Stimulated activated CD8-positive, alpha-beta memory T cell treated with anti-CD3 and anti-CD28 coated beads, Interleukin-12 subunit alpha, Interleukin-12 subunit beta, amount 100 ng/mL, for 1 hour (primary cell): ENCODE measurements around the gene SLC1A4.
"Not testable (repeated sequence)": the region's sequence is repeated elsewhere in the genome, so short reads cannot be mapped to it uniquely, and the experiment has no call there.

Experiments used
- DNase-seq: peaks from one replicate; pipeline ENCODE4 v3.0.0-alpha.2; 2020; ENCODE audit warnings: low read depth

The SLC1A4 gene

GRCh38 chr2:64966017-64966416, 23.2 kb upstream of the SLC1A4 start:
- no peak for DNase-seq

- DNase-seq, result no peak
Measured at GRCh38 chr2:64966839-64967238, 22.4 kb upstream of the SLC1A4 start.

GRCh38 chr2:64967601-64968000, 21.6 kb upstream of the SLC1A4 start:
- DNase-seq, result no peak

- not testable (repeated sequence) for DNase-seq
Measured at GRCh38 chr2:64969086-64969485, 20.1 kb upstream of the SLC1A4 start.

GRCh38 chr2:64970495-64970894, 18.7 kb upstream of the SLC1A4 start:
- DNase-seq, result no peak

GRCh38 chr2:64972426-64972825, 16.8 kb upstream of the SLC1A4 start:
- no peak for DNase-seq

GRCh38 chr2:64972876-64973275, 16.3 kb upstream of the SLC1A4 start:
- no peak for DNase-seq

- DNase-seq, result no peak
Measured at GRCh38 chr2:64975232-64975821, 13.9 kb upstream of the SLC1A4 start.

GRCh38 chr2:64976276-64976675, 12.9 kb upstream of the SLC1A4 start:
- DNase-seq, result no peak

- DNase-seq, result no peak
Measured at GRCh38 chr2:64978514-64979268, 10.5 kb upstream of the SLC1A4 start.

GRCh38 chr2:64979744-64980143, 9.5 kb upstream of the SLC1A4 start:
- no peak for DNase-seq

GRCh38 chr2:64980183-64980582, 9.0 kb upstream of the SLC1A4 start:
- DNase-seq, result no peak

GRCh38 chr2:64982311-64982857, 6.8 kb upstream of the SLC1A4 start:
- DNase-seq, result no peak

- DNase-seq, result no peak
Measured at GRCh38 chr2:64982932-64983331, 6.3 kb upstream of the SLC1A4 start.

GRCh38 chr2:64985447-64985846, 3.8 kb upstream of the SLC1A4 start:
- DNase-seq, result no peak

- no peak for DNase-seq
Measured at GRCh38 chr2:64987001-64987955, 1.9 kb upstream of the SLC1A4 start.

- no peak for DNase-seq
Measured at GRCh38 chr2:64987956-64988419, 1.2 kb upstream of the SLC1A4 start.

- DNase-seq, result no peak
Measured at GRCh38 chr2:64988420-64989125, 626 bp upstream of the SLC1A4 start.

GRCh38 chr2:64989982-64990614, 899 bp downstream of the SLC1A4 start:
- DNase-seq, result no peak

- DNase-seq, result no peak
Measured at GRCh38 chr2:64990876-64991275, 1.7 kb downstream of the SLC1A4 start.

- no peak for DNase-seq
Measured at GRCh38 chr2:64992218-64992617, 3.0 kb downstream of the SLC1A4 start.
